SK-N-SH (cell line): ENCODE results near the gene RPS6KA5. TPM values are rescaled to one million over a fixed set of nuclear protein-coding genes. Genes with fewer than 3 reads are reported as not detected.

Source experiments
- CTCF ChIA-PET: fragments of 300-600, 350-600 bp; formaldehyde crosslinking; extraction: SDS; loops from one replicate; lab custom pipeline; 2021; lab: Yijun Ruan, JAX
- POLR2A ChIA-PET: fragments of 350-600 bp; sonication (Branson Sonifier 250); formaldehyde crosslinking; extraction: SDS; loops from one replicate; lab custom pipeline; 2020; ENCODE audit warnings: antibody characterized with exemption, inconsistent platforms; lab: Yijun Ruan, JAX
- DNase-seq: peaks from one replicate; pipeline ENCODE4 v3.0.0; 2012
- H2AFZ ChIP-seq: fragments of 200-600 bp; sonication (generic); 2 replicates; pipeline ENCODE4 v1.8.1; 2016; ENCODE audit warnings: antibody characterized with exemption, mild to moderate bottlenecking, low read depth
- H3F3A ChIP-seq: fragments of 200-600 bp; sonication (generic); replicated peaks from 2 replicates; pipeline ENCODE3; 2016; ENCODE audit warnings: antibody characterized with exemption, mild to moderate bottlenecking; ENCODE audit not compliant: insufficient read depth
- H3K27ac ChIP-seq, 2 experiments: fragments of 200-500 bp in 1 of 2; fragments of 200-600 bp in 1 of 2; sonication (Bioruptor generic) in 1 of 2; sonication (generic), shearing (Covaris generic) in 1 of 2; 2 replicates each; pipeline versions ENCODE4 v1.5.1 to v1.6.1; 2014 to 2016; ENCODE audit warnings: low read depth in 2 of 2, inconsistent platforms in 1 of 2, low read length in 1 of 2, mild to moderate bottlenecking in 1 of 2, mixed read lengths in 1 of 2
- H3K27me3 ChIP-seq: fragments of 200-600 bp; sonication (generic), shearing (Covaris generic); 2 replicates; pipeline ENCODE4 v1.6.1; 2016; ENCODE audit warnings: mixed run types; ENCODE audit not compliant: insufficient read depth
- H3K36me3 ChIP-seq, 2 experiments: fragments of 200-500 bp in 1 of 2; fragments of 200-600 bp in 1 of 2; sonication (Bioruptor generic) in 1 of 2; sonication (generic) in 1 of 2; replicated peaks in 1 of 2; 2 replicates each; pipeline versions ENCODE3 to v1.5.1; 2014 to 2016; ENCODE audit warnings: low read length in 1 of 2, mild to moderate bottlenecking in 1 of 2; ENCODE audit not compliant: insufficient read depth in 2 of 2, control insufficient read depth in 1 of 2
- H3K4me1 ChIP-seq, 2 experiments: fragments of 200-500 bp in 1 of 2; fragments of 200-600 bp in 1 of 2; sonication (Bioruptor generic) in 1 of 2; sonication (generic), shearing (Covaris generic) in 1 of 2; 2 replicates each; pipeline versions ENCODE4 v1.5.1 to v1.6.1; 2014 to 2016; ENCODE audit warnings: low read depth in 1 of 2, low read length in 1 of 2, mixed run types in 1 of 2; ENCODE audit not compliant: insufficient read depth in 2 of 2, control insufficient read depth in 1 of 2
- H3K4me2 ChIP-seq: fragments of 200-600 bp; sonication (generic), shearing (Covaris generic); 2 replicates; pipeline ENCODE4 v1.6.1; 2017; ENCODE audit warnings: mixed run types
- H3K4me3 ChIP-seq, 2 experiments: fragments of 200-500 bp in 1 of 2; fragments of 200-600 bp in 1 of 2; sonication (Bioruptor generic) in 1 of 2; sonication (generic), shearing (Covaris generic) in 1 of 2; 2 replicates each; pipeline versions ENCODE4 v1.5.1 to v1.8.1; 2014 to 2016; ENCODE audit warnings: low read depth in 2 of 2, inconsistent platforms in 1 of 2, low read length in 1 of 2, mild to moderate bottlenecking in 1 of 2, mixed read lengths in 1 of 2, moderate library complexity in 1 of 2
- H3K79me2 ChIP-seq: fragments of 200-600 bp; sonication (generic); 2 replicates; pipeline ENCODE4 v1.8.1; 2017; ENCODE audit warnings: mild to moderate bottlenecking; ENCODE audit not compliant: insufficient read depth
- H3K9ac ChIP-seq: fragments of 200-600 bp; sonication (generic); 2 replicates; pipeline ENCODE4 v1.6.1; 2017; ENCODE audit warnings: mixed run types
- H3K9me2 ChIP-seq: fragments of 200-600 bp; sonication (generic); 2 replicates; pipeline ENCODE4 v1.6.1; 2017; ENCODE audit warnings: mixed run types
- H3K9me3 ChIP-seq: fragments of 200-600 bp; sonication (generic); 2 replicates; pipeline ENCODE4 v1.6.1; 2017; ENCODE audit warnings: mixed run types, mild to moderate bottlenecking, moderate library complexity
- H4K20me1 ChIP-seq: fragments of 200-600 bp; sonication (generic); 2 replicates; pipeline ENCODE4 v1.6.1; 2017; ENCODE audit warnings: mild to moderate bottlenecking, mixed run types; ENCODE audit not compliant: insufficient read depth
- CTCF ChIP-seq: fragments of 200-600 bp; sonication (generic); IDR thresholded peaks from 2 replicates; pipeline ENCODE4 v1.6.1; 2017; ENCODE audit warnings: antibody characterized with exemption, mild to moderate bottlenecking, moderate library complexity
- JUND ChIP-seq: IDR thresholded peaks from 2 replicates; pipeline ENCODE4 v1.4.0; 2012
- MXI1 ChIP-seq: IDR thresholded peaks from 2 replicates; pipeline ENCODE4 v1.6.1; 2012; ENCODE audit warnings: mild to moderate bottlenecking, low read depth, low read length, improper control_type of control experiment
- NRF1 ChIP-seq: IDR thresholded peaks from 2 replicates; pipeline ENCODE4 v1.6.1; 2012; ENCODE audit warnings: low read depth, mild to moderate bottlenecking, low read length
- REST ChIP-seq: IDR thresholded peaks from 2 replicates; pipeline ENCODE4 v1.6.1; 2012; ENCODE audit warnings: mild to moderate bottlenecking, low read depth, low read length, moderate library complexity
- RFX5 ChIP-seq: IDR thresholded peaks from 2 replicates; pipeline ENCODE4 v1.6.1; 2012; ENCODE audit warnings: mild to moderate bottlenecking, improper control_type of control experiment, low read length
- SIN3A ChIP-seq: IDR thresholded peaks from 2 replicates; pipeline ENCODE4 v1.6.1; 2012; ENCODE audit warnings: low read depth, mild to moderate bottlenecking, low read length, moderate library complexity, borderline replicate concordance
- USF1 ChIP-seq: IDR thresholded peaks from 2 replicates; pipeline ENCODE4 v1.4.0; 2012; ENCODE audit warnings: low read depth, borderline replicate concordance
- YY1 ChIP-seq: IDR thresholded peaks from 2 replicates; pipeline ENCODE4 v1.4.0; 2012; ENCODE audit warnings: low read depth, mild to moderate bottlenecking
- WGBS: methylation state at CpG from one replicate; pipeline ENCODE4 v1.1.6; 2017; ENCODE audit warnings: low lambda C conversion rate; 5-methylcytosine and 5-hydroxymethylcytosine counted together
- polyA plus RNA-seq, 3 experiments: library from polyadenylated mRNA; depleted of rRNA; stranded (reverse); fragments of >200 nt; gene quantifications; 2 replicates each; pipeline ENCODE4 v1.2.3, GENCODE V29; 2012

The RPS6KA5 gene
- polyA plus RNA-seq, 1 of the 3 experiments (the other 2 are of a cell fraction) = 0.67 TPM

- TF ChIP-seq REST (no peak), JUND (no peak), USF1 (no peak), YY1 (no peak), MXI1 (no peak), RFX5 (no peak), NRF1 (no peak)
Measured at GRCh38 chr14:90816681-90817436, 243.6 kb downstream of the RPS6KA5 start (continued).

- no peak for TF ChIP-seq SIN3A
- TF ChIP-seq CTCF = peak; percentile 17; the same call in 1 of the 2 replicates
- no peak for TF ChIP-seq NRF1
- POLR2A ChIA-PET = no interaction called here
- H4K20me1 ChIP-seq = no peaks in the 10 kb centered on the region
- H3K9me2 ChIP-seq = no peaks in the 10 kb centered on the region
- peak within 1 kb of the TSS; percentile 98 for H3K4me2 ChIP-seq
- CTCF ChIA-PET = interaction anchor here (0.8 to 2.5 kb wide), 6 partner anchors 11 to 45 kb away, joined by 3 to 10 read pairs (median 4); no protein-coding TSS in a partner anchor
- peaks cover 10 to 14% of the 10 kb centered on the region in 2 experiments; a peak in 3 of 4 replicates for H3K4me1 ChIP-seq
- DNase-seq = peak; percentile 99
- H3K9ac ChIP-seq = peak within 1 kb of the TSS; percentile 76
- H3K9me3 ChIP-seq = no peaks in the 10 kb centered on the region
- H3K79me2 ChIP-seq = peaks cover 30% of the 10 kb centered on the region
- peak within 1 kb of the TSS; percentile 56; the same call in 1 of the 2 replicates for H2AFZ ChIP-seq
- H3K27ac ChIP-seq = peak within 1 kb of the TSS in 1 of 2 experiments; percentile 68; a peak in 1 of 4 replicates
- H3K27me3 ChIP-seq = no peaks in the 10 kb centered on the region
- H3F3A ChIP-seq = no peaks in the 10 kb centered on the region
- no peaks in the 10 kb centered on the region for H3K36me3 ChIP-seq
- under 1% methylated on average over 11 of the region's 111 CpGs for WGBS
- H3K4me3 ChIP-seq = peak within 1 kb of the TSS; percentile 71 to 89
Measured at GRCh38 chr14:90815822-90816662, 244.4 kb downstream of the RPS6KA5 start, which contains the start of gene TTC7B. Gene TTC7B, minus strand, starts transcription at chr14:90816430. Its CDS starts 135 bp downstream, at chr14:90816295.
